Activated gamma-delta T cell treated with Interleukin-2 at 50 U/mL for 16 hours (primary cell): ENCODE data around the gene DMRTB1.

Experiments
- DNase-seq: peaks from one replicate; pipeline ENCODE4 v3.0.0-alpha.2; 2020

DMRTB1 gene

GRCh38 chr1:53465023-53465957 lies 6.1 kb downstream of the DMRTB1 start:
- no peak for DNase-seq

GRCh38 chr1:53467391-53467790 lies 8.2 kb downstream of the DMRTB1 start:
- DNase-seq = no peak

GRCh38 chr1:53468374-53468773 lies 9.2 kb downstream of the DMRTB1 start:
- no peak for DNase-seq

- DNase-seq = no peak
Measured at GRCh38 chr1:53469373-53469772, 10.2 kb downstream of the DMRTB1 start.

- no peak for DNase-seq
Measured at GRCh38 chr1:53470155-53470554, 11.0 kb downstream of the DMRTB1 start.

GRCh38 chr1:53470584-53470983 lies 11.4 kb downstream of the DMRTB1 start:
- DNase-seq = no peak

GRCh38 chr1:53471000-53471399 lies 11.8 kb downstream of the DMRTB1 start:
- DNase-seq = no peak

GRCh38 chr1:53473463-53473862 lies 14.3 kb downstream of the DMRTB1 start:
- peak; percentile 15 for DNase-seq

- DNase-seq = no peak
Measured at GRCh38 chr1:53475664-53476063, 16.5 kb downstream of the DMRTB1 start.

- DNase-seq = no peak
Measured at GRCh38 chr1:53476579-53476978, 17.4 kb downstream of the DMRTB1 start.

- DNase-seq = no peak
Measured at GRCh38 chr1:53477651-53478501, 18.7 kb downstream of the DMRTB1 start.

GRCh38 chr1:53478502-53478818 lies 19.3 kb downstream of the DMRTB1 start:
- no peak for DNase-seq

- DNase-seq = no peak
Measured at GRCh38 chr1:53480678-53481077, 21.5 kb downstream of the DMRTB1 start.

- DNase-seq = no peak
Measured at GRCh38 chr1:53481456-53481855, 22.3 kb downstream of the DMRTB1 start.

GRCh38 chr1:53482441-53483153 lies 23.4 kb downstream of the DMRTB1 start:
- DNase-seq = no peak

GRCh38 chr1:53483170-53483569 lies 24.0 kb downstream of the DMRTB1 start:
- DNase-seq = no peak

GRCh38 chr1:53483656-53484055 lies 24.5 kb downstream of the DMRTB1 start:
- DNase-seq = no peak

- DNase-seq = no peak
Measured at GRCh38 chr1:53484705-53485477, 25.7 kb downstream of the DMRTB1 start.

GRCh38 chr1:53485478-53486394 lies 26.5 kb downstream of the DMRTB1 start:
- peak; percentile 74 for DNase-seq

GRCh38 chr1:53486395-53487026 lies 27.3 kb downstream of the DMRTB1 start:
- DNase-seq = no peak

GRCh38 chr1:53490351-53490750 lies 31.2 kb downstream of the DMRTB1 start:
- DNase-seq = no peak
